H1 (cell line): Measurements from ENCODE around the gene SETX.

Experiments used
- CBX8 ChIP-seq: fragments of 300-800, 300-1000 bp; sonication (generic); IDR thresholded peaks from 2 replicates; pipeline ENCODE4 v1.7.1; 2016; ENCODE audit warnings: low read depth, low read length, borderline replicate concordance
- CREB1 ChIP-seq: IDR thresholded peaks from 2 replicates; pipeline ENCODE4 v1.6.1; 2012; ENCODE audit warnings: inconsistent platforms
- EGR1 ChIP-seq: IDR thresholded peaks from 2 replicates; pipeline ENCODE4 v1.6.1; 2011; ENCODE audit warnings: low read depth, low read length, borderline replicate concordance
- EP300 ChIP-seq, 2 experiments: IDR thresholded peaks; 1 replicate in 1 of 2; 2 replicates in 1 of 2; pipeline ENCODE4 v1.6.1; 2011 to 2012; ENCODE audit warnings: low read depth in 2 of 2, low read length in 2 of 2, mild to moderate bottlenecking in 2 of 2, borderline replicate concordance in 1 of 2, inconsistent platforms in 1 of 2, moderate library complexity in 1 of 2
- KDM1A ChIP-seq: fragments of 200-600, 300-600 bp; sonication (generic); IDR thresholded peaks from 2 replicates; pipeline ENCODE4 v1.7.1; 2016; ENCODE audit warnings: mild to moderate bottlenecking, low read length, borderline replicate concordance
- PHF8 ChIP-seq: fragments of 200-600 bp; sonication (generic); conservative IDR thresholded peaks from 2 replicates; pipeline ENCODE4 v1.7.1; 2012; ENCODE audit warnings: low read depth, mild to moderate bottlenecking, inconsistent platforms, low read length, moderate library complexity
- POLR2A ChIP-seq, 2 experiments: IDR thresholded peaks; 1 replicate in 1 of 2; 2 replicates in 1 of 2; pipeline ENCODE4 v1.6.1; 2011; ENCODE audit warnings: low read depth in 2 of 2, low read length in 2 of 2, mild to moderate bottlenecking in 2 of 2; ENCODE audit errors: control extremely low read depth in 1 of 2
- POLR2AphosphoS5 ChIP-seq: IDR thresholded peaks from 2 replicates; pipeline ENCODE4 v1.6.1; 2011; ENCODE audit warnings: low read depth, low read length
- RBBP5 ChIP-seq: IDR thresholded peaks from 2 replicates; pipeline ENCODE4 v1.7.1; 2012; ENCODE audit warnings: low read depth, mild to moderate bottlenecking, inconsistent platforms, low read length, moderate library complexity, borderline replicate concordance
- TEAD4 ChIP-seq: IDR thresholded peaks from 2 replicates; pipeline ENCODE4 v1.6.1; 2012; ENCODE audit warnings: low read depth, low read length, inconsistent platforms, mixed read lengths
- ZNF274 ChIP-seq: IDR thresholded peaks from 2 replicates; pipeline ENCODE4 v1.7.0; 2012; ENCODE audit warnings: low read length, borderline replicate concordance; ENCODE audit errors: extremely low read depth
- TF ChIP-seq, protein P1 (sequence below), 3 experiments: IDR thresholded peaks; 1 replicate in 2 of 3; 2 replicates in 1 of 3; pipeline versions ENCODE4 v1.5.1 to v1.6.1; 2011; ENCODE audit warnings: low read length in 3 of 3, mild to moderate bottlenecking in 3 of 3, inconsistent platforms in 2 of 3, low read depth in 1 of 3, moderate library complexity in 1 of 3; ENCODE audit not compliant: insufficient read depth in 1 of 3; ENCODE audit errors: control extremely low read depth in 1 of 3
- TF ChIP-seq, protein P2 (sequence below): IDR thresholded peaks from 2 replicates; pipeline ENCODE4 v1.6.1; 2011; ENCODE audit warnings: low read length, improper control_type of control experiment

DNA sequence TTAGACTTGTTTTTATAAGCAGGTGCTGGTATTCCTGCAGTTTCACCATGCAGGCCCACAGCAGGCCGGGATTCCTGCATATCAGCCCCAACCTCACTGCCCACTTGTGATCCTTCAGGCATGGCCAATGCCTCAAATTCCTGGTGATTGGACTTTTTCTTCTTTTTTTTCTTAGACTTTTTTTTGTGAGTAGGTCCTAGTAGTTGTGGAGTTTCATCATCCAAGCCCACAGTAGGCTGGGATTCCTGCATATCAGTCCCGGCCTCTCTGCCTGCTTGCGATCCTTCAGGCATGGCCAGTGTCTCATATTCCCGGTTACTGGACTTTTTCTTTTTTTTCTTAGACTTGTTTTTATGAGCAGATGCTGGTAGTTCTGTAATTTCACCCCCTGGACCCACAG lies 47.0 kb upstream of the SETX start:
- TF ChIP-seq ZNF274 (no peak), KDM1A (no peak), POLR2A (IDR thresholded peaks at IDR 0.05; ENCODE audit: control extremely low read depth in 1 of 2, low read depth in 2 of 2, low read length in 2 of 2) (no peak), TEAD4 (no peak), CBX8 (no peak), CREB1 (no peak), POLR2AphosphoS5 (no peak; the same call in 1 of the 2 replicates), RBBP5 (no peak), EGR1 (no peak), EP300 (IDR thresholded peaks at IDR 0.05; ENCODE audit: borderline replicate concordance in 1 of 2, low read depth in 2 of 2, low read length in 2 of 2) (no peak), PHF8 (no peak)
- TF ChIP-seq, protein P1, sequence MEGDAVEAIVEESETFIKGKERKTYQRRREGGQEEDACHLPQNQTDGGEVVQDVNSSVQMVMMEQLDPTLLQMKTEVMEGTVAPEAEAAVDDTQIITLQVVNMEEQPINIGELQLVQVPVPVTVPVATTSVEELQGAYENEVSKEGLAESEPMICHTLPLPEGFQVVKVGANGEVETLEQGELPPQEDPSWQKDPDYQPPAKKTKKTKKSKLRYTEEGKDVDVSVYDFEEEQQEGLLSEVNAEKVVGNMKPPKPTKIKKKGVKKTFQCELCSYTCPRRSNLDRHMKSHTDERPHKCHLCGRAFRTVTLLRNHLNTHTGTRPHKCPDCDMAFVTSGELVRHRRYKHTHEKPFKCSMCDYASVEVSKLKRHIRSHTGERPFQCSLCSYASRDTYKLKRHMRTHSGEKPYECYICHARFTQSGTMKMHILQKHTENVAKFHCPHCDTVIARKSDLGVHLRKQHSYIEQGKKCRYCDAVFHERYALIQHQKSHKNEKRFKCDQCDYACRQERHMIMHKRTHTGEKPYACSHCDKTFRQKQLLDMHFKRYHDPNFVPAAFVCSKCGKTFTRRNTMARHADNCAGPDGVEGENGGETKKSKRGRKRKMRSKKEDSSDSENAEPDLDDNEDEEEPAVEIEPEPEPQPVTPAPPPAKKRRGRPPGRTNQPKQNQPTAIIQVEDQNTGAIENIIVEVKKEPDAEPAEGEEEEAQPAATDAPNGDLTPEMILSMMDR (IDR thresholded peaks at IDR 0.05; ENCODE audit: control extremely low read depth in 1 of 3, insufficient read depth in 1 of 3, low read depth in 1 of 3, low read length in 3 of 3) = no peak
- TF ChIP-seq, protein P2, sequence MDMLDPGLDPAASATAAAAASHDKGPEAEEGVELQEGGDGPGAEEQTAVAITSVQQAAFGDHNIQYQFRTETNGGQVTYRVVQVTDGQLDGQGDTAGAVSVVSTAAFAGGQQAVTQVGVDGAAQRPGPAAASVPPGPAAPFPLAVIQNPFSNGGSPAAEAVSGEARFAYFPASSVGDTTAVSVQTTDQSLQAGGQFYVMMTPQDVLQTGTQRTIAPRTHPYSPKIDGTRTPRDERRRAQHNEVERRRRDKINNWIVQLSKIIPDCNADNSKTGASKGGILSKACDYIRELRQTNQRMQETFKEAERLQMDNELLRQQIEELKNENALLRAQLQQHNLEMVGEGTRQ = no peak
